ENCODE results near the gene TBC1D5.
"Not testable (repeated sequence)": the region's sequence is repeated elsewhere in the genome, so short reads cannot be mapped to it uniquely, and the experiment has no call there.

Gene TBC1D5

GRCh38 chr3:17411157-17411877 lies 331.1 kb downstream of the TBC1D5 start:
- DNase-seq (ENCODE audit: low read depth): no peak

GRCh38 chr3:17407576-17407975 lies 334.9 kb downstream of the TBC1D5 start:
- no peak for DNase-seq (ENCODE audit: low read depth)

- DNase-seq (ENCODE audit: low read depth): no peak
Observed at GRCh38 chr3:17404548-17404947, 337.9 kb downstream of the TBC1D5 start.

- no peak for DNase-seq (ENCODE audit: low read depth)
Observed at GRCh38 chr3:17402442-17402841, 340.0 kb downstream of the TBC1D5 start.

- DNase-seq (ENCODE audit: low read depth): no peak
Observed at GRCh38 chr3:17401912-17402311, 340.5 kb downstream of the TBC1D5 start.

- no peak for DNase-seq (ENCODE audit: low read depth)
Observed at GRCh38 chr3:17399586-17399985, 342.8 kb downstream of the TBC1D5 start.

GRCh38 chr3:17398959-17399551 lies 343.4 kb downstream of the TBC1D5 start:
- no peak for DNase-seq (ENCODE audit: low read depth)

- no peak for DNase-seq (ENCODE audit: low read depth)
Observed at GRCh38 chr3:17396036-17396435, 346.4 kb downstream of the TBC1D5 start.

GRCh38 chr3:17394541-17395155 lies 347.8 kb downstream of the TBC1D5 start:
- no peak for DNase-seq (ENCODE audit: low read depth)

- not testable (repeated sequence) for DNase-seq (ENCODE audit: low read depth)
Observed at GRCh38 chr3:17392516-17392915, 349.9 kb downstream of the TBC1D5 start.

GRCh38 chr3:17390785-17391184 lies 351.6 kb downstream of the TBC1D5 start:
- DNase-seq (ENCODE audit: low read depth): no peak

- no peak for DNase-seq (ENCODE audit: low read depth)
Observed at GRCh38 chr3:17387108-17387507, 355.3 kb downstream of the TBC1D5 start.

GRCh38 chr3:17386432-17386831 lies 356.0 kb downstream of the TBC1D5 start:
- DNase-seq (ENCODE audit: low read depth): no peak

GRCh38 chr3:17384567-17385296 lies 357.7 kb downstream of the TBC1D5 start:
- no peak for DNase-seq (ENCODE audit: low read depth)

- DNase-seq (ENCODE audit: low read depth): no peak
Observed at GRCh38 chr3:17373304-17373703, 369.1 kb downstream of the TBC1D5 start.

GRCh38 chr3:17372362-17373210 lies 369.8 kb downstream of the TBC1D5 start:
- DNase-seq (ENCODE audit: low read depth): no peak

- DNase-seq (ENCODE audit: low read depth): no peak
Observed at GRCh38 chr3:17369973-17370372, 372.5 kb downstream of the TBC1D5 start.

GRCh38 chr3:17367171-17367570 lies 375.3 kb downstream of the TBC1D5 start:
- DNase-seq (ENCODE audit: low read depth): no peak

GRCh38 chr3:17360991-17361390 lies 381.4 kb downstream of the TBC1D5 start:
- DNase-seq (ENCODE audit: low read depth): no peak

- no peak for DNase-seq (ENCODE audit: low read depth)
Observed at GRCh38 chr3:17359911-17360310, 382.5 kb downstream of the TBC1D5 start.

GRCh38 chr3:17357035-17357710 lies 385.3 kb downstream of the TBC1D5 start:
- no peak for DNase-seq (ENCODE audit: low read depth)

Measured in stimulated activated CD8-positive, alpha-beta memory T cell treated with anti-CD3 and anti-CD28 coated beads, Interleukin-12 subunit alpha, Interleukin-12 subunit beta, amount 100 ng/mL, for 4 hours (primary cell).